GM18519 (cell line): ENCODE results near the gene ORC5.

ENCODE experiments used
- ATAC-seq: cut with Tn5 transposase; IDR thresholded peaks from one replicate; pipeline ENCODE4 v1.9.1; 2021; ENCODE audit warnings: mild to moderate bottlenecking, moderate library complexity; ENCODE audit not compliant: unreplicated experiment, low FRiP score

Gene ORC5

DNA sequence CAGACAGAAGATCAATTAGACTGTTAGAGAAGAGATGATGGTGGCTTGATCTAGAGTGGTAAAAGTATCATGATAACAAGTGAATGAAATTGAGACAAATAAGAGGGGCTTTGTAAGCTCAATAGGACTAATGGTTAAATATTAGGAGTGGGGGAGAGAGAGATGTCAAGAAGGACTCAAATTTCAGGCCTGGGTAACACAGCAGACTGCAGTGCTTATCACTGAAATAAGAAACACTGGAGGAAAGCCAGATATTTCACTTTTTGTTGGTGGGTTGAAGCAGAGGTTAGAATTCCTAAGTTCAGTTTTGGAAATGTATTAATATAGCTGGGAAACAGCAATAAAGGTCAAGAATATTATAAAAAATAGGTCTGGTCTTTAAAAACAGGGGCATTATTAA lies 74.6 kb downstream of the ORC5 start:
- no peak for ATAC-seq

DNA sequence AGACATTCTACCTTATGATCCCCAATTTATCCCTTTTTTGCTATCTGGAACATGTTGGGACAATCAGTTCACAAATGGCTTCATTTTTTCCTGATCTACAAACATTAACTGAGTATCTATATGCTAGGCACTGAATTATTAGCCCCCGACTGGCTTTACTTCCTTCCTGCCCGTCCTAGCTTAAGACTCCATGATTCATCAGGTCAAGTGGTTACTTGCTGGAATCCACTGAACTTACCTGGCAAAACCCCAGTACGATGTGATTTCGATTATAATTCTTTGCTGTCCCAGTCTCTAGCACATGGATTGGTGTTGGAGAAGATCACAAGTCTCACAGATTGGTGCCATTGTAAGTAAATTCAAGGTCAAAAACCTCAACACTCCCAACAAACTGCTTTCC lies 77.1 kb downstream of the ORC5 start:
- no peak for ATAC-seq

- no peak for ATAC-seq
Observed at GRCh38 chr7:104127204-104127603, 80.6 kb downstream of the ORC5 start.

DNA sequence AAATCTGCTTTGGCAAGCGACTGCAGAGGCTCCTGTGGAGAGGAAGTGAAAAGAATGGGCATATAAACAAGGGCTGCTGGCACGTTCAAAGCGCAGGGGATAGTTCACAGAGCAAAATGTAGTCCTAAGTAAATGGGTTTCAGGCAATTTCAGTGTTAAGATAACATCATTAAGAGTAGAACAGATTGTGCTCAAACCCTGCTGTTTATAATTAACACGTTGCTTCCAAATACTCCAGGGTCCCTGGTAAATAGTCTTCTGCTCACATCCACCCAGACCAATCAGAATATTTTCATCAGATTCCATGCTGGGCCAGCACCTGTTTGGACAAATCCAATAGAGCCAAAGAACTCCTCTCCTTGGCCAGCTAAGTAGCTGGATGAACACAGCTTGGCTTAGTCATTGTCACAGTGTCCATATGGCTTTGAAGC lies 81.4 kb downstream of the ORC5 start:
- ATAC-seq, result no peak

GRCh38 chr7:104124893-104125477 lies 82.8 kb downstream of the ORC5 start:
- no peak for ATAC-seq

- ATAC-seq, result no peak
Observed at GRCh38 chr7:104124469-104124868, 83.3 kb downstream of the ORC5 start.

DNA sequence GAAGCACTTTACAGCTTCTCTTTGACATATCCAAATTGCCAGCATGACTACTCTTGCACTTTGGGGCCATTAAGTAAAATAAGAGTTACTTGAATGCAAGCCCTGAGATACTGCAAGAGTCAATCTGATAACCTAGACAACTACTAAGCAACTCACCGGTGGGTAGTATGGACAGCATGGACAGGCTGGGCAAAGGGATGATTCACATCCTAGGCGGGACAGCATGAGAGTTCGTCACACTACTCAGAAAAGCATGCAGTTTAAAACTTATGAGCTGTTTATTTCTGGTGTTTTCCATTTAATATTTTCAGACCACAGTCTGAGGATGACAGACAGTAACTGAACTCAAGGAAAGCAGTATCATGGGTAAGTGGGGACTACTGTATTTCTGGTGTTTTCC lies 84.0 kb downstream of the ORC5 start:
- no peak for ATAC-seq

GRCh38 chr7:104113788-104114187 lies 94.0 kb downstream of the ORC5 start:
- no peak for ATAC-seq

DNA sequence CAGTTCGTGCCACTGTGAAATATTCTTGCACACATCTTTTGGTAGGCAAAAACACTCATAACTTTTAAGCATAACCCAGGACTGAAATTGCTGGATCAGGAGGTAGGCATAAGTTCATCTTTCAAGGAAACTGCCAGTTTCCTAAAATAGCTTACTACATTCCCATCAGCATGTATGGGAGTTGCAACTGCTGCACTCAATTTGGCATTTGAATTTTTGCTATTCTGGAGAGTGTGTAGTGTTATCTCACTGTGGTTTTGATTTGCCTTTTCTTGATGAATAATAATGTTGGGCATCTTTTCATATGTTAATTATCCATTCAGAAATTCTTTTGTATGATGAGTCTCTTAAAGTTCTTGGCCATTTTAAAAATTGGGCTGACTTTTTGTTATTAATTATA lies 95.2 kb downstream of the ORC5 start:
- no peak for ATAC-seq

DNA sequence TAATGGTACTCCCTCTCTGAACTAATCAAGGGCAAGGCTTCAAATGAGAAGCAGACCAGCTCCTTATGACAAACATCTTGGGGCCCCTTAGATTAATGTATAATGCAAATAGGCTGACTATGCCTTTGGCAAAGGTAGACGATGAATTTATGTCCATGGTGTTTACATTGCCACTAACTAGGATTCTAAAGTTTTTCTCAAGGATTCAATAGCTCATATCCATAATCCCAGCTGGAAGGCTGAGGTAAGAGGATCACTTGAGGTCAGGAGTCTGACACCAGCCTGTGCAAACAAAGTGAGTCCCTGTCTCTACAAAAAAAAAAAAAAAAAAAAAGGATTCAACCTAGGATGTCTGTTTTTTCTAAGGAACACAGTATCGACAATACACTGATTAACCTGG lies 96.5 kb downstream of the ORC5 start:
- no peak for ATAC-seq

GRCh38 chr7:104106108-104106905 lies 101.5 kb downstream of the ORC5 start:
- no peak for ATAC-seq

- no peak for ATAC-seq
Observed at GRCh38 chr7:104098890-104099289, 108.9 kb downstream of the ORC5 start.

- ATAC-seq, result no peak
Observed at GRCh38 chr7:104096683-104097082, 111.1 kb downstream of the ORC5 start.

GRCh38 chr7:104093127-104093526 lies 114.7 kb downstream of the ORC5 start:
- ATAC-seq, result no peak

GRCh38 chr7:104091242-104091641 lies 116.6 kb downstream of the ORC5 start:
- no peak for ATAC-seq

- ATAC-seq, result no peak
Observed at GRCh38 chr7:104089612-104090011, 118.2 kb downstream of the ORC5 start.

- ATAC-seq, result no peak
Observed at GRCh38 chr7:104089061-104089460, 118.8 kb downstream of the ORC5 start.
